MM.1S (cell line): Measurements from ENCODE around the gene TP53TG5.

Source experiments
- CTCF ChIP-seq: fragments of 300-600 bp; sonication (generic); IDR thresholded peaks from 2 replicates; pipeline ENCODE4 v1.5.1; 2016; ENCODE audit warnings: antibody characterized with exemption, low read length, mixed read lengths
- EZH2 ChIP-seq: fragments of 300-600 bp; sonication (generic); optimal IDR thresholded peaks from 2 replicates; pipeline ENCODE3; 2017; ENCODE audit warnings: low read depth, mild to moderate bottlenecking, antibody characterized with exemption, low read length, mixed read lengths
- EZH2phosphoT487 ChIP-seq: fragments of 300-600 bp; sonication (generic); IDR thresholded peaks from 2 replicates; pipeline ENCODE4 v1.6.1; 2018; ENCODE audit warnings: antibody characterized with exemption, low read length

- no peak for TF ChIP-seq CTCF
- TF ChIP-seq EZH2, result no peak
- TF ChIP-seq EZH2phosphoT487, result no peak
These were observed 47.6 kb downstream of the TP53TG5 start for GRCh38 chr20:45330476-45330875.
